BLaER1 treated with 17β-estradiol and CSF1 and Interleukin-3, amounts not matched to agents 10 nM and 100 nM (cell line): ENCODE measurements around the gene CFAP97.
A peak's percentile ranks its signal among the peaks of the same experiment; 100 is the strongest.

ENCODE experiments used
- H3K27ac ChIP-seq, 11 experiments: shearing (Covaris generic); formaldehyde crosslinking; 2 replicates each; pipeline ENCODE4 v1.8.1; 2022
- H3K27me3 ChIP-seq, 11 experiments: shearing (Covaris generic); formaldehyde crosslinking; 2 replicates each; pipeline ENCODE4 v1.8.1; 2022
- H3K36me3 ChIP-seq, 11 experiments: shearing (Covaris generic); formaldehyde crosslinking; 2 replicates each; pipeline ENCODE4 v1.8.1; 2022
- H3K4me1 ChIP-seq, 10 experiments: shearing (Covaris generic); formaldehyde crosslinking; 2 replicates each; pipeline ENCODE4 v1.8.1; 2022
- H3K4me2 ChIP-seq, 11 experiments: shearing (Covaris generic); formaldehyde crosslinking; 2 replicates each; pipeline ENCODE4 v1.8.1; 2022
- H3K4me3 ChIP-seq, 10 experiments: shearing (Covaris generic); formaldehyde crosslinking; 2 replicates each; pipeline ENCODE4 v1.8.1; 2022
- H3K9ac ChIP-seq, 11 experiments: shearing (Covaris generic); formaldehyde crosslinking; 2 replicates each; pipeline ENCODE4 v1.8.1; 2022
- H3K9me3 ChIP-seq, 11 experiments: shearing (Covaris generic); formaldehyde crosslinking; replicated peaks in 1 of 11; 2 replicates each; pipeline ENCODE4 v1.8.1; 2022
- H4K20me1 ChIP-seq, 11 experiments: shearing (Covaris generic); formaldehyde crosslinking; 2 replicates each; pipeline ENCODE4 v1.8.1; 2022
- Cebpa-rat ChIP-seq, 11 experiments: shearing (Covaris generic); IDR thresholded peaks; 2 replicates each; pipeline ENCODE4 v1.8.1; 2022

CFAP97 gene

DNA sequence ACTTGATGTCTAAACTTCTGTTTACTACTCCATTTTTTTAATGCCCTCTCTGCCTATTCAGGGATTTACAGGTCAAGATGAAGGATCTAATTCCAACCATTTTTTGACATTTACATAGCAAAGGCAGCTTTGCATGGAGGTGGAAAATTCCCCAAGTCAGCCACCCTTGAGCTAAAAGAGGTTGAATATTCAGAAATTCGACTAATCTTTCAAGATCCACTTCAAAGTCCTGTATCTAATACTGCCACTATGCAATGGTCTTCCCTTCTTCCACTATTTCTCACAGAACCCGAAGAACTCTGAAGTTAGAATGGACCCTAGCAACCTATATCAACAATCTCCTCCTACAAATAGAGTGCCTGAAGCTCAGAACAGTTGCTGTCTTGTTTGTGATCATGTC lies 21.6 kb downstream of the CFAP97 start:
- TF ChIP-seq Cebpa-rat (IDR thresholded peaks at IDR 0.05), result no peak
- Histone ChIP-seq H3K4me1 (no peaks in the 10 kb centered on the region; a peak in 2 of 20 replicates), H3K4me3 (no peak overlapping the region), H3K36me3 (peaks cover 16 to 54% (median 24%) of the 10 kb centered on the region in 11 experiments; a peak in 21 of 22 replicates), H3K4me2 (no peak overlapping the region), H4K20me1 (peaks cover 47 to 92% (median 63%) of the 10 kb centered on the region in 11 experiments; a peak in 21 of 22 replicates), H3K9ac (no peak overlapping the region), H3K27ac (no peak overlapping the region), H3K27me3 (no peaks in the 10 kb centered on the region), H3K9me3 (no peaks in the 10 kb centered on the region; a peak in 1 of 22 replicates)

DNA sequence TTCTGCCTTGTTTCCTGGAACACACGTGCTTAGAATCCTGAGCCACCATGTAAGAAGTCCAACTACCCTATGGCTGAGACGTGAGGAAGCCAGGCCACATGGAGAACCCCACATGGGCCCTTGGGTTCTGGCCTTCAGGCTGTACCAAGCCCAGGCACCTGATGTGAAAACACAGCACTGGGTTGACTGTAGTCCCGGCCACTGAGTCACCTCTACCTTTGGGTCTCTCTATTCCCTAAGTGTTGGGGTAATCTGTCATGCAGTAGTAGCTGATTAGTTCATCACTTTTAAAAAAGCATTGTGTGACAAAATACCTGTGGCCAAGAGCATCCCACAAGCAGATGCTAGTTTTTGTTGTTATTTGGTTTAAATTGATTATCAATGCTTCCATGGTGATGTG lies 24.3 kb downstream of the CFAP97 start:
- Histone ChIP-seq H3K27me3 (no peaks in the 10 kb centered on the region), H3K4me3 (no peak overlapping the region), H3K9me3 (no peaks in the 10 kb centered on the region; a peak in 1 of 22 replicates), H3K27ac (no peak overlapping the region), H3K4me1 (no peaks in the 10 kb centered on the region; a peak in 1 of 20 replicates), H3K9ac (no peak overlapping the region), H4K20me1 (peaks cover 32 to 80% (median 51%) of the 10 kb centered on the region in 11 experiments; a peak in 21 of 22 replicates), H3K4me2 (no peak overlapping the region), H3K36me3 (peaks cover 30 to 59% (median 37%) of the 10 kb centered on the region in 11 experiments)
- TF ChIP-seq Cebpa-rat (IDR thresholded peaks at IDR 0.05), result no peak

DNA sequence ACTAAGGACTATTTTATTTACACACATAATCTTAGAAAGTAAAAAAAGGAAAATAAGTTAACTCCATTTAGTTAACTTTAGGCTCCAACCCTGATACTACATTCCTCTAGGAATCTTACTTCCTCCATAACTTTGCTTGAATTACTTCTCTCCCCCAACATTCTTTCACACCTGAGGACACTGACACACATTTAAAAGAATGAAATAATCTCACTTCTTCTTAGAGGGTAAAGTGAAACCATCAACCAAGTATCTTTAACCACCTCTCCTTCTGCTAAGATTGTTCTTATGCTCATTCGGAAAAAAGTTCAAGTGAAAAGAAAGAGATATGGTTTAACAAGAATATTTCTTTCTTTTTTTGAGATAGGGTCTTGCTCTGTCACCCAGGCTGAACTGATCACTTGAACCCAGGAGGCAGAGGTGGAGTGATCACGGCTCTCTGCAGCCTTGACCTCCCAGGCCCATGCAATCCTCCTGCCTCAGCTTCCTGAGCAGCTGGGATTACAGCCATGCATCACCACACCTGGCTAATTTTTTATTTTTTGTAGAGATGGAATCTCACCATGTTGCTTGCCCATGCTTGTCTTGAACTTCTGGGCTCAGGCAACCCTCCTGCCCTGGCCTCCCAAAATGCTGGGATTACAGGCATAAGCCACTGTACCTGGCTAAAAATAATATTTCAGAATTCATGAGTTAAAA lies 32.3 kb downstream of the CFAP97 start:
- TF ChIP-seq Cebpa-rat (IDR thresholded peaks at IDR 0.05), result no peak
- H3K9ac ChIP-seq, result no peak overlapping the region
- peaks cover 25 to 74% (median 45%) of the 10 kb centered on the region in 11 experiments; a peak in 19 of 22 replicates for H4K20me1 ChIP-seq
- peak overlapping the region in 10 of 11 experiments; percentile 1 to 79 (median 64); a peak in 17 of 22 replicates for H3K4me2 ChIP-seq
- peak overlapping the region in 1 of 11 experiments; percentile 17; a peak in 2 of 22 replicates for H3K27ac ChIP-seq
- peaks cover 58 to 99% (median 78%) of the 10 kb centered on the region in 11 experiments for H3K36me3 ChIP-seq
- H3K4me3 ChIP-seq, result no peak overlapping the region
- no peaks in the 10 kb centered on the region for H3K27me3 ChIP-seq
- H3K4me1 ChIP-seq, result peaks cover 0 to 34% (median 22%) of the 10 kb centered on the region in 10 experiments; a peak in 18 of 20 replicates
- peaks cover 0 to 15% (median 4%) of the 10 kb centered on the region in 11 experiments; a peak in 8 of 22 replicates for H3K9me3 ChIP-seq

DNA sequence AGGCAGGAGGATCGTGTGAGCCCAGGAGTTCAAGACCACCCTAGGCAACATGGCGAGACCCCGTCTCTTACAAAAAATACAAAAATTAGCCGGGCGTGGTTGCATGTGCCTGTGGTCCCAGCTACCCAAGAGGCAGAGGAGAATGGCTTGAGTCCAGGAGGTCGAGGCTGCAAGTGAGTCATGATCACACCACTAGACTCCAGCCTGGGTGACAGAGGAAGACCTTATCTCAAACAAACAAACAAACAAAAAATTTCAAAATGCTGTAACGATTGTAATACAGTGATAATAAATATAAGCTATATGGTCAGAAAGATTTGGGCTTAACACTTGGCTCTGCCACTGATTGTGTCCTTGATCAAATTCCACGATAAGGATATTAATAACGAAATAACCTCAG lies 36.6 kb downstream of the CFAP97 start:
- Histone ChIP-seq H3K9me3 (peaks cover 0 to 15% (median 4%) of the 10 kb centered on the region in 11 experiments; a peak in 8 of 22 replicates), H4K20me1 (peaks cover 39 to 87% (median 59%) of the 10 kb centered on the region in 11 experiments; a peak in 21 of 22 replicates), H3K36me3 (peaks cover 57 to 83% (median 72%) of the 10 kb centered on the region in 11 experiments), H3K27ac (no peak overlapping the region), H3K9ac (no peak overlapping the region), H3K4me3 (no peak overlapping the region), H3K4me2 (peak overlapping the region in 4 of 11 experiments; percentile 18 to 77 (median 74); a peak in 6 of 22 replicates), H3K27me3 (peaks cover 0 to 11% (median 0%) of the 10 kb centered on the region in 11 experiments; a peak in 1 of 22 replicates), H3K4me1 (peaks cover 19 to 47% (median 37%) of the 10 kb centered on the region in 10 experiments)
- TF ChIP-seq Cebpa-rat (IDR thresholded peaks at IDR 0.05), result no peak

- TF ChIP-seq Cebpa-rat (IDR thresholded peaks at IDR 0.05), result peak in 8 of 11 experiments; percentile 10 to 81 (median 65); a peak in 10 of 22 replicates
- H3K4me1 ChIP-seq, result peaks cover 16 to 33% (median 26%) of the 10 kb centered on the region in 10 experiments
- peaks cover 35 to 72% (median 51%) of the 10 kb centered on the region in 11 experiments; a peak in 21 of 22 replicates for H4K20me1 ChIP-seq
- peaks cover 0 to 11% (median 0%) of the 10 kb centered on the region in 11 experiments; a peak in 1 of 22 replicates for H3K27me3 ChIP-seq
- peaks cover 0 to 15% (median 4%) of the 10 kb centered on the region in 11 experiments; a peak in 8 of 22 replicates for H3K9me3 ChIP-seq
- H3K4me3 ChIP-seq, result no peak overlapping the region
- H3K9ac ChIP-seq, result 0 out of 22 replicates have a peak overlapping the region, but pooled peaks of 1 of the 11 experiments have one; percentile 30
- H3K36me3 ChIP-seq, result peaks cover 65 to 86% (median 80%) of the 10 kb centered on the region in 11 experiments
- H3K4me2 ChIP-seq, result peak overlapping the region; percentile 61 to 84 (median 74)
- peak overlapping the region in 1 of 11 experiments; percentile 43; a peak in 2 of 22 replicates for H3K27ac ChIP-seq
These were observed 38.2 kb downstream of the CFAP97 start for GRCh38 chr4:185165605-185166063.

DNA sequence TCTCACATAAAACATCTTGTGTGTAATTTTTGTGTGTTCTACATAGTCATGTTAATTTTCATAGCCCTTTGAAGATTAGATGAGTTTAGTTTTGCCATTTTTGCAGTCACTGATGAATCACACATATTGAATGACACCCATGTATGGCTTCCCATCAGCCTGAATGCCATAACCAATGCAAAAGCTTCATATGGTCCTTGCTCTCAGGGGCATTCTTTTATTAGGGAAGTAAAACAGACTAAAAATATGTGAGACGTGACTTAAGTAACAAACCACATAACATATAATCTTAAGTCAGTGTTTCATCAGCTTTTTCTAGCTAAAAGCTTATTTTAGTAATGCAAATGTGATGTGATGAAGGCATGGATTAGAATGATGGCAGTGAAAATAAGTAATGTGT lies 52.5 kb downstream of the CFAP97 start:
- H3K9ac ChIP-seq, result no peak overlapping the region
- no peaks in the 10 kb centered on the region for H3K9me3 ChIP-seq
- H3K4me1 ChIP-seq, result peaks cover 0 to 7% (median 0%) of the 10 kb centered on the region in 10 experiments; a peak in 4 of 20 replicates
- no peak for TF ChIP-seq Cebpa-rat (IDR thresholded peaks at IDR 0.05)
- 0 out of 22 replicates have a peak overlapping the region, but pooled peaks of 1 of the 11 experiments have one; percentile 7 for H3K4me2 ChIP-seq
- H3K36me3 ChIP-seq, result peaks cover 26 to 74% (median 52%) of the 10 kb centered on the region in 11 experiments
- no peak overlapping the region for H3K4me3 ChIP-seq
- no peaks in the 10 kb centered on the region for H3K27me3 ChIP-seq
- no peak overlapping the region for H3K27ac ChIP-seq
- peaks cover 0 to 5% (median 0%) of the 10 kb centered on the region in 11 experiments; a peak in 2 of 22 replicates for H4K20me1 ChIP-seq

DNA sequence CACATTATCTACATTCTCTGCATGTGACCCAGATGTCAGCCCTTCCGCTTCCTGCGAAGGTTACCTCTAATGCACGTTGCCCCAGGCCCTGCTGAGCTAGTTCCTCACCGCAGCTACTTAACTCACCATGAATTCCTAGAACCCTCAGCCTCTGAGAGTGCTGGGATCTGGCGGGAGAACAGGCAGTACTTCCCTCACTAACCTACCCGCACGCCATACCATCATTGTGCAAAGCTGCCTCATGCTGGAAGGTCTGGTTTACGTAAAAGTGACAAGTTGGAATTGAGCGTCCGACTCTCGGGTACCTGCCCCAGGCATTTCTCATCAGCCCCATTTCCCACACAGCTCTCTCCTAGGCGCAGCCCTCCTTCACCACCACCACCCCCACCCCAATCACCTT lies 54.4 kb downstream of the CFAP97 start:
- no peak overlapping the region for H3K4me2 ChIP-seq

GRCh38 chr4:185145572-185145971 lies 58.2 kb downstream of the CFAP97 start:
- H3K4me2 ChIP-seq, result no peak overlapping the region

More for the DNA sequence above, 54.4 kb downstream of the CFAP97 start:
- H3K4me1 ChIP-seq, result peaks cover 0 to 16% (median 2%) of the 10 kb centered on the region in 10 experiments; a peak in 8 of 20 replicates
- H4K20me1 ChIP-seq, result peaks cover 0 to 22% (median 3%) of the 10 kb centered on the region in 11 experiments; a peak in 7 of 22 replicates
- H3K9me3 ChIP-seq, result no peaks in the 10 kb centered on the region
- no peak for TF ChIP-seq Cebpa-rat (IDR thresholded peaks at IDR 0.05)
- no peak overlapping the region for H3K4me3 ChIP-seq
- peaks cover 17 to 65% (median 42%) of the 10 kb centered on the region in 11 experiments for H3K36me3 ChIP-seq
- no peak overlapping the region for H3K9ac ChIP-seq
- H3K27me3 ChIP-seq, result peaks cover 0 to 4% (median 0%) of the 10 kb centered on the region in 11 experiments; a peak in 1 of 22 replicates
- H3K27ac ChIP-seq, result no peak overlapping the region

More at GRCh38 chr4:185145572-185145971, 58.2 kb downstream of the CFAP97 start:
- Histone ChIP-seq H3K4me3 (no peak overlapping the region), H3K4me1 (peaks cover 5 to 32% (median 16%) of the 10 kb centered on the region in 10 experiments; a peak in 17 of 20 replicates), H3K27me3 (peaks cover 0 to 28% (median 7%) of the 10 kb centered on the region in 11 experiments; a peak in 12 of 22 replicates), H4K20me1 (peaks cover 0 to 29% (median 3%) of the 10 kb centered on the region in 11 experiments; a peak in 8 of 22 replicates), H3K36me3 (peaks cover 3 to 35% (median 13%) of the 10 kb centered on the region in 11 experiments; a peak in 18 of 22 replicates), H3K27ac (no peak overlapping the region), H3K9me3 (no peaks in the 10 kb centered on the region), H3K9ac (no peak overlapping the region)
- TF ChIP-seq Cebpa-rat (IDR thresholded peaks at IDR 0.05), result no peak
